Measurements from ENCODE around the gene BOLA2. TPM values are rescaled to one million over a fixed set of nuclear protein-coding genes. Genes with fewer than 3 reads are reported as not detected.

The BOLA2 gene
- total and polyA plus RNA-seq, 2 of the 13 experiments (the other 11 are each of a cell fraction or from before 2014, with no cell fraction given), result 15.3 to 18.4 TPM

Small RNA genes within 50 kb of the gene (small RNA-seq; reads per million reads assigned to genes)
- gene AC133555.2 (ENCODE audit: insufficient read depth in 2 of 3, insufficient read length in 3 of 3, low read depth in 2 of 3, low replicate concordance in 1 of 3), result 0 reads per million in 3 experiments

Other genes starting within 250 kb of the BOLA2 start
- 0.09 and 0.45 TPM in 2 replicates for gene NPIPB11, start 47.6 kb downstream of the BOLA2 start, total RNA-seq (2016; rRNA removed; fragmentation: Illumina TruSeq; extraction: Trizol)
- gene NPIPB11, start 47.6 kb downstream of the BOLA2 start, polyA plus RNA-seq (2011; rRNA removed), result 0.94 and 1.0 TPM in 2 replicates
- gene SLX1B, start 182 bp upstream of the BOLA2 start, total RNA-seq (2016; rRNA removed; fragmentation: Illumina TruSeq; extraction: Trizol), result 53.1 and 70.0 TPM in 2 replicates
- 15.9 and 27.6 TPM in 2 replicates for gene SLX1B, start 182 bp upstream of the BOLA2 start, polyA plus RNA-seq (2011; rRNA removed)
- 151 and 181 TPM in 2 replicates for gene SULT1A4, start 5.6 kb upstream of the BOLA2 start, total RNA-seq (2016; rRNA removed; fragmentation: Illumina TruSeq; extraction: Trizol)
- 25.4 and 27.3 TPM in 2 replicates for gene SULT1A4, start 5.6 kb upstream of the BOLA2 start, polyA plus RNA-seq (2011; rRNA removed)
- 10.8 and 12.4 TPM in 2 replicates for gene NPIPB12, start 52.1 kb upstream of the BOLA2 start, total RNA-seq (2016; rRNA removed; fragmentation: Illumina TruSeq; extraction: Trizol)
- 21.3 and 28.7 TPM in 2 replicates for gene NPIPB12, start 52.1 kb upstream of the BOLA2 start, polyA plus RNA-seq (2011; rRNA removed)
- gene SPN, start 208.9 kb upstream of the BOLA2 start, total RNA-seq (2016; rRNA removed; fragmentation: Illumina TruSeq; extraction: Trizol), result 0.22 and 0.38 TPM in 2 replicates
- 1.6 and 3.8 TPM in 2 replicates for gene SPN, start 208.9 kb upstream of the BOLA2 start, polyA plus RNA-seq (2011; rRNA removed)
- gene QPRT, start 224.8 kb upstream of the BOLA2 start, total RNA-seq (2016; rRNA removed; fragmentation: Illumina TruSeq; extraction: Trizol), result 218 and 244 TPM in 2 replicates
- gene QPRT, start 224.8 kb upstream of the BOLA2 start, polyA plus RNA-seq (2011; rRNA removed), result 130 and 137 TPM in 2 replicates

Measured in HepG2 (cell line).